Liver (tissue), 9 donors: ENCODE measurements around the gene ENOX1. TPM values are rescaled to one million over a fixed set of nuclear protein-coding genes. Genes with fewer than 3 reads are reported as not detected.

ENCODE experiments used
- DNase-seq: peaks from one replicate; pipeline ENCODE4 v3.0.0-alpha.2; 2017; ENCODE audit warnings: low spot score
- H3K27ac ChIP-seq, 2 donors: one replicate each; pipeline ENCODE4 v1.7.0; 2013; ENCODE audit warnings: inconsistent platforms in 2 of 2, low read length in 2 of 2, control low read depth in 1 of 2, low read depth in 1 of 2, mild to moderate bottlenecking in 1 of 2
- H3K27me3 ChIP-seq, 4 donors: one replicate each; pipeline versions ENCODE4 v1.6.1 to v1.7.0; 2013; ENCODE audit warnings: low read length in 3 of 4, inconsistent platforms in 1 of 4, mild to moderate bottlenecking in 1 of 4, moderate library complexity in 1 of 4; ENCODE audit not compliant: control insufficient read depth in 4 of 4, insufficient read depth in 4 of 4
- H3K36me3 ChIP-seq, 4 donors: one replicate each; pipeline versions ENCODE4 v1.6.1 to v1.7.0; 2013; ENCODE audit warnings: low read length in 3 of 4, mild to moderate bottlenecking in 3 of 4, low read depth in 1 of 4, moderate library complexity in 1 of 4; ENCODE audit not compliant: control insufficient read depth in 4 of 4, insufficient read depth in 3 of 4
- H3K4me1 ChIP-seq, 4 donors: one replicate each; pipeline versions ENCODE4 v1.6.1 to v1.7.0; 2013; ENCODE audit warnings: low read length in 3 of 4, mild to moderate bottlenecking in 3 of 4, moderate library complexity in 1 of 4; ENCODE audit not compliant: control insufficient read depth in 4 of 4, insufficient read depth in 4 of 4
- H3K4me3 ChIP-seq, 3 donors: one replicate each; pipeline versions ENCODE4 v1.6.1 to v1.7.0; 2013; ENCODE audit warnings: low read length in 3 of 3, control low read depth in 1 of 3, low read depth in 1 of 3, mild to moderate bottlenecking in 1 of 3
- H3K9ac ChIP-seq, 2 donors: one replicate each; pipeline ENCODE4 v1.7.0; 2013; ENCODE audit warnings: low read length in 2 of 2, mild to moderate bottlenecking in 2 of 2, moderate library complexity in 2 of 2, control low read depth in 1 of 2, low read depth in 1 of 2
- H3K9me3 ChIP-seq, 4 donors: one replicate each; pipeline versions ENCODE4 v1.6.1 to v1.7.0; 2013; ENCODE audit warnings: low read length in 3 of 4; ENCODE audit not compliant: control insufficient read depth in 4 of 4
- ATF3 ChIP-seq: IDR thresholded peaks from 2 replicates; pipeline ENCODE4 v1.6.1; 2016; ENCODE audit warnings: antibody characterized with exemption
- CTCF ChIP-seq: fragments of 150-350 bp; IDR thresholded peaks from 2 replicates; pipeline ENCODE4 v1.5.1; 2017; ENCODE audit warnings: improper control_type of control experiment, low read depth, low read length; ENCODE audit not compliant: missing input control
- EGR1 ChIP-seq, 2 donors: IDR thresholded peaks; 2 replicates each; pipeline ENCODE4 v1.6.1; 2016 to 2018; ENCODE audit warnings: antibody characterized with exemption in 2 of 2, low read depth in 2 of 2
- FOXA1 ChIP-seq: IDR thresholded peaks from 2 replicates; pipeline ENCODE4 v1.6.1; 2016; ENCODE audit warnings: antibody characterized with exemption
- FOXA2 ChIP-seq: IDR thresholded peaks from 2 replicates; pipeline ENCODE4 v1.6.1; 2016; ENCODE audit warnings: antibody characterized with exemption
- GABPA ChIP-seq, 2 donors: IDR thresholded peaks in 1 of 2; conservative IDR thresholded peaks in 1 of 2; 2 replicates each; pipeline ENCODE4 v1.6.1; 2016; ENCODE audit warnings: antibody characterized with exemption in 2 of 2, mild to moderate bottlenecking in 1 of 2, moderate library complexity in 1 of 2
- HNF4A ChIP-seq, 2 donors: conservative IDR thresholded peaks; 2 replicates each; pipeline ENCODE4 v1.6.1; 2016; ENCODE audit warnings: antibody characterized with exemption in 2 of 2, mild to moderate bottlenecking in 2 of 2
- HNF4G ChIP-seq: IDR thresholded peaks from 2 replicates; pipeline ENCODE4 v1.6.1; 2016; ENCODE audit warnings: antibody characterized with exemption
- JUND ChIP-seq, 2 donors: IDR thresholded peaks; 2 replicates each; pipeline ENCODE4 v1.6.1; 2016; ENCODE audit warnings: antibody characterized with exemption in 2 of 2
- MAX ChIP-seq: IDR thresholded peaks from 2 replicates; pipeline ENCODE4 v1.6.1; 2016; ENCODE audit warnings: antibody characterized with exemption
- NR2F2 ChIP-seq: IDR thresholded peaks from 2 replicates; pipeline ENCODE4 v1.6.1; 2016; ENCODE audit warnings: antibody characterized with exemption
- RAD21 ChIP-seq, 2 donors: IDR thresholded peaks; 2 replicates each; pipeline ENCODE4 v1.6.1; 2016; ENCODE audit warnings: antibody characterized with exemption in 2 of 2, mild to moderate bottlenecking in 2 of 2
- REST ChIP-seq: IDR thresholded peaks from 2 replicates; pipeline ENCODE4 v1.6.1; 2016; ENCODE audit warnings: antibody characterized with exemption, mild to moderate bottlenecking
- RXRA ChIP-seq, 2 donors: IDR thresholded peaks; 2 replicates each; pipeline ENCODE4 v1.6.1; 2017 to 2018; ENCODE audit warnings: antibody characterized with exemption in 2 of 2, mild to moderate bottlenecking in 1 of 2
- SP1 ChIP-seq: IDR thresholded peaks from 2 replicates; pipeline ENCODE4 v1.6.1; 2018; ENCODE audit warnings: antibody characterized with exemption, mild to moderate bottlenecking
- TAF1 ChIP-seq: conservative IDR thresholded peaks from 2 replicates; pipeline ENCODE4 v1.6.1; 2016; ENCODE audit warnings: antibody characterized with exemption, mild to moderate bottlenecking
- YY1 ChIP-seq: IDR thresholded peaks from 2 replicates; pipeline ENCODE4 v1.6.1; 2016; ENCODE audit warnings: antibody characterized with exemption, mild to moderate bottlenecking
- ZBTB33 ChIP-seq: IDR thresholded peaks from 2 replicates; pipeline ENCODE4 v1.6.1; 2016; ENCODE audit warnings: antibody characterized with exemption
- WGBS: extraction: QIAGEN DNeasy Blood & Tissue Kit; methylation state at CpG from one replicate; pipeline ENCODE4 v1.1.7; 2013; 5-methylcytosine and 5-hydroxymethylcytosine counted together
- polyA plus RNA-seq, 2 donors: library from polyadenylated mRNA; stranded (reverse) in 1 of 2; unstranded in 1 of 2; fragments of 200-250 nt in 1 of 2; fragments of >200 nt in 1 of 2; fragmentation: Nextera tagmentation in 1 of 2; extraction: Ambion mirVana in 1 of 2; gene quantifications; one replicate each; pipeline versions ENCODE4 v1.2.1 to v1.2.3, GENCODE V29; 2013 to 2015
- total RNA-seq, 2 donors: library from RNA; depleted of rRNA; stranded (reverse); fragments of >200 nt; gene quantifications; one replicate each; pipeline ENCODE4 v1.2.3, GENCODE V29; 2014
- donor health status: healthy.
- donor health status: healthy.
- donor health status: healthy.
- donor health status: healthy.
- donor health status: healthy.

The ENOX1 gene
- total and polyA plus RNA-seq, 4 donors = 0.02 to 0.33 (median 0.08) TPM; not detected in 1

- no peaks in the 10 kb centered on the region for H3K9me3 ChIP-seq
- H3K4me1 ChIP-seq = no peaks in the 10 kb centered on the region
- H3K9ac ChIP-seq = no peak overlapping the region
- H3K27me3 ChIP-seq = no peaks in the 10 kb centered on the region
- no peak for TF ChIP-seq MAX
- no peak for TF ChIP-seq CTCF
- no peak for TF ChIP-seq EGR1 (IDR thresholded peaks at IDR 0.05; ENCODE audit: low read depth in 2 of 2)
- TF ChIP-seq TAF1 = no peak
- no peak overlapping the region for H3K4me3 ChIP-seq
- no peaks in the 10 kb centered on the region for H3K36me3 ChIP-seq
- no peak overlapping the region for H3K27ac ChIP-seq
- DNase-seq = no peak
- 89% methylated on average over 6 of the region's 6 CpGs for WGBS
Observed at GRCh38 chr13:43763143-43763759, 23.5 kb downstream of the ENOX1 start.

GRCh38 chr13:43761616-43762315, 25.0 kb downstream of the ENOX1 start:
- no peak overlapping the region for H3K27ac ChIP-seq
- TF ChIP-seq HNF4A (conservative IDR thresholded peaks at IDR 0.05) = no peak
- TF ChIP-seq REST = no peak
- TF ChIP-seq FOXA2 = no peak
- TF ChIP-seq JUND (IDR thresholded peaks at IDR 0.05) = no peak
- no peak for TF ChIP-seq HNF4G
- no peak for TF ChIP-seq TAF1
- TF ChIP-seq EGR1 (IDR thresholded peaks at IDR 0.05; ENCODE audit: low read depth in 2 of 2) = no peak
- no peak for TF ChIP-seq ATF3
- no peak for TF ChIP-seq RAD21 (IDR thresholded peaks at IDR 0.05)
- no peak for TF ChIP-seq SP1
- no peak for TF ChIP-seq GABPA (IDR thresholded peaks at IDR 0.05 in 1 of 2, conservative IDR thresholded peaks at IDR 0.05 in 1 of 2)
- TF ChIP-seq YY1 = no peak
- no peak for TF ChIP-seq CTCF
- TF ChIP-seq ZBTB33 = no peak
- TF ChIP-seq RXRA (IDR thresholded peaks at IDR 0.05) = no peak
- no peak for TF ChIP-seq MAX
- no peak for TF ChIP-seq FOXA1
- TF ChIP-seq NR2F2 = no peak
- no peak overlapping the region for H3K9ac ChIP-seq
- 84% methylated on average over 4 of the region's 4 CpGs for WGBS
- no peaks in the 10 kb centered on the region for H3K36me3 ChIP-seq
- no peaks in the 10 kb centered on the region for H3K27me3 ChIP-seq
- no peaks in the 10 kb centered on the region for H3K4me1 ChIP-seq
- H3K9me3 ChIP-seq = no peaks in the 10 kb centered on the region
- no peak overlapping the region for H3K4me3 ChIP-seq
- no peak for DNase-seq
